ENCODE data around the gene KIAA0319L. TPM values are rescaled to one million over a fixed set of nuclear protein-coding genes. Genes with fewer than 3 reads are reported as not detected.
A peak's percentile ranks its signal among the peaks of the same experiment; 100 is the strongest.

KIAA0319L gene
- total RNA-seq, 1 experiment from 2014 or later = 30.4 TPM

GRCh38 chr1:35564037-35564883 is 7.1 kb upstream of the KIAA0319L start:
- DNase-seq (ENCODE audit: extremely low read depth, low read depth) = peak; percentile 68

GRCh38 chr1:35563166-35563565 is 6.0 kb upstream of the KIAA0319L start:
- no peak for DNase-seq (ENCODE audit: extremely low read depth, low read depth)

GRCh38 chr1:35561972-35562680 is 4.9 kb upstream of the KIAA0319L start:
- no peak for DNase-seq (ENCODE audit: extremely low read depth, low read depth)

- DNase-seq (ENCODE audit: extremely low read depth, low read depth) = no peak
Observed at GRCh38 chr1:35561297-35561971, 4.2 kb upstream of the KIAA0319L start.

- DNase-seq (ENCODE audit: extremely low read depth, low read depth) = no peak
Observed at GRCh38 chr1:35560256-35561225, 3.3 kb upstream of the KIAA0319L start.

GRCh38 chr1:35559317-35559944 is 2.2 kb upstream of the KIAA0319L start:
- no peak for DNase-seq (ENCODE audit: extremely low read depth, low read depth)

- no peak for DNase-seq (ENCODE audit: extremely low read depth, low read depth)
Observed at GRCh38 chr1:35558374-35559316, 1.4 kb upstream of the KIAA0319L start.

GRCh38 chr1:35557611-35558373 is 589 bp upstream of the KIAA0319L start, which contains the start of gene NCDN:
Gene NCDN (plus strand): TSS chr1:35557799. CDS start chr1:35558191, 392 bp downstream.
- peak; percentile 93 for DNase-seq (ENCODE audit: extremely low read depth, low read depth)

- no peak for DNase-seq (ENCODE audit: extremely low read depth, low read depth)
Observed at GRCh38 chr1:35556484-35557117, 602 bp downstream of the KIAA0319L start.

GRCh38 chr1:35555601-35556477 is 1.4 kb downstream of the KIAA0319L start:
- DNase-seq (ENCODE audit: extremely low read depth, low read depth) = no peak

GRCh38 chr1:35555212-35555584 is 2.0 kb downstream of the KIAA0319L start:
- DNase-seq (ENCODE audit: extremely low read depth, low read depth) = no peak

- DNase-seq (ENCODE audit: extremely low read depth, low read depth) = no peak
Observed at GRCh38 chr1:35554266-35555211, 2.7 kb downstream of the KIAA0319L start.

- no peak for DNase-seq (ENCODE audit: extremely low read depth, low read depth)
Observed at GRCh38 chr1:35553851-35554250, 3.4 kb downstream of the KIAA0319L start.

- no peak for DNase-seq (ENCODE audit: extremely low read depth, low read depth)
Observed at GRCh38 chr1:35546614-35547013, 10.6 kb downstream of the KIAA0319L start.

- DNase-seq (ENCODE audit: extremely low read depth, low read depth) = peak; percentile 9
Observed at GRCh38 chr1:35544976-35545375, 12.2 kb downstream of the KIAA0319L start.
